ENCODE measurements around the gene MTARC2.
"Not testable (repeated sequence)": the region's sequence is repeated elsewhere in the genome, so short reads cannot be mapped to it uniquely, and the experiment has no call there.

- TF ChIP-seq CTCF (IDR thresholded peaks at IDR 0.05); ZFX (IDR thresholded peaks at IDR 0.05; ENCODE audit: borderline replicate concordance): not testable (repeated sequence)
These were observed 11.8 kb upstream of the MTARC2 start for GRCh38 chr1:220736283-220736682.

Measured in 22Rv1 (cell line).